Neuronal stem cell (in vitro differentiated cells): ENCODE data around the gene HIBADH.

Source experiments
- DNase-seq: peaks from one replicate; pipeline ENCODE4 v3.0.0-alpha.2; 2013; ENCODE audit warnings: low spot score
- H2AFZ ChIP-seq: one replicate; pipeline ENCODE4 v1.6.1; 2013; ENCODE audit warnings: mild to moderate bottlenecking, low read length, inconsistent platforms
- H2AK5ac ChIP-seq: 2 replicates; pipeline ENCODE4 v1.6.1; 2013; ENCODE audit warnings: low read depth, mild to moderate bottlenecking, inconsistent platforms, low read length, moderate library complexity, mixed read lengths
- H2BK120ac ChIP-seq: 2 replicates; pipeline ENCODE4 v1.6.1; 2013; ENCODE audit warnings: low read depth, mild to moderate bottlenecking, inconsistent platforms, low read length, moderate library complexity, mixed read lengths
- H2BK12ac ChIP-seq: one replicate; pipeline ENCODE4 v1.6.1; 2013; ENCODE audit warnings: low read length, inconsistent platforms
- H2BK15ac ChIP-seq: 2 replicates; pipeline ENCODE4 v1.6.1; 2013; ENCODE audit warnings: mild to moderate bottlenecking, low read length, inconsistent platforms, mixed read lengths
- H2BK5ac ChIP-seq: one replicate; pipeline ENCODE4 v1.6.1; 2013; ENCODE audit warnings: inconsistent platforms, mild to moderate bottlenecking, low read length, moderate library complexity
- H3K14ac ChIP-seq: one replicate; pipeline ENCODE4 v1.6.1; 2013; ENCODE audit warnings: low read length, inconsistent platforms
- H3K18ac ChIP-seq: 2 replicates; pipeline ENCODE4 v1.6.1; 2013; ENCODE audit warnings: low read length, inconsistent platforms
- H3K23ac ChIP-seq: 2 replicates; pipeline ENCODE4 v1.6.1; 2013; ENCODE audit warnings: low read depth, mild to moderate bottlenecking, mixed read lengths, low read length, inconsistent platforms; ENCODE audit not compliant: poor library complexity
- H3K27ac ChIP-seq: replicated peaks from 3 replicates; pipeline ENCODE4 v1.5.1; 2013; ENCODE audit warnings: low read length, inconsistent platforms
- H3K27me3 ChIP-seq, 3 experiments: 2 replicates each; pipeline ENCODE4 v1.6.1; 2013; ENCODE audit warnings: low read length in 3 of 3, mild to moderate bottlenecking in 2 of 3, inconsistent platforms in 1 of 3, low read depth in 1 of 3, mixed read lengths in 1 of 3, moderate library complexity in 1 of 3; ENCODE audit not compliant: control insufficient read depth in 3 of 3, insufficient read depth in 3 of 3
- H3K36me3 ChIP-seq, 2 donors: replicated peaks in 1 of 2; 2 replicates each; pipeline ENCODE4 v1.6.1; 2013; ENCODE audit warnings: low read length in 2 of 2; ENCODE audit not compliant: control insufficient read depth in 2 of 2, insufficient read depth in 2 of 2
- H3K4ac ChIP-seq: 2 replicates; pipeline ENCODE4 v1.6.1; 2013; ENCODE audit warnings: inconsistent platforms, mild to moderate bottlenecking, low read length, moderate library complexity
- H3K4me1 ChIP-seq, 2 donors: 1 replicate in 1 of 2; 2 replicates in 1 of 2; pipeline ENCODE4 v1.6.1; 2013; ENCODE audit warnings: low read length in 2 of 2, low read depth in 1 of 2; ENCODE audit not compliant: control insufficient read depth in 2 of 2, insufficient read depth in 1 of 2
- H3K4me2 ChIP-seq: one replicate; pipeline ENCODE4 v1.6.1; 2013; ENCODE audit warnings: mild to moderate bottlenecking, low read length, inconsistent platforms; ENCODE audit not compliant: insufficient read depth, poor library complexity, severe bottlenecking
- H3K4me3 ChIP-seq, 2 donors: 2 replicates each; pipeline ENCODE4 v1.5.1; 2013; ENCODE audit warnings: low read length in 2 of 2, mild to moderate bottlenecking in 2 of 2, inconsistent platforms in 1 of 2, moderate library complexity in 1 of 2
- H3K79me1 ChIP-seq: one replicate; pipeline ENCODE4 v1.6.1; 2013; ENCODE audit warnings: low read depth, mild to moderate bottlenecking, inconsistent platforms, low read length, moderate library complexity
- H3K9ac ChIP-seq: one replicate; pipeline ENCODE4 v1.6.1; 2013; ENCODE audit warnings: mild to moderate bottlenecking, low read depth, low read length, inconsistent platforms; ENCODE audit not compliant: poor library complexity
- H3K9me3 ChIP-seq, 2 donors: replicated peaks in 1 of 2; 2 replicates each; pipeline versions ENCODE3 to v1.6.1; 2013; ENCODE audit warnings: low read length in 2 of 2, mild to moderate bottlenecking in 2 of 2, inconsistent platforms in 1 of 2, low read depth in 1 of 2, mixed read lengths in 1 of 2, moderate library complexity in 1 of 2; ENCODE audit not compliant: control insufficient read depth in 2 of 2, insufficient read depth in 1 of 2
- H4K8ac ChIP-seq: one replicate; pipeline ENCODE4 v1.6.1; 2013; ENCODE audit warnings: low read depth, mild to moderate bottlenecking, inconsistent platforms, low read length, moderate library complexity
- H4K91ac ChIP-seq: one replicate; pipeline ENCODE4 v1.6.1; 2013; ENCODE audit warnings: low read length, low read depth, mild to moderate bottlenecking, inconsistent platforms; ENCODE audit not compliant: poor library complexity
- WGBS, 2 donors: extraction: QIAGEN DNeasy Blood & Tissue Kit; methylation state at CpG; one replicate each; pipeline ENCODE4 v1.1.7; 2013; ENCODE audit warnings: missing lambda C conversion rate in 2 of 2, mixed read lengths in 1 of 2; ENCODE audit not compliant: insufficient read length in 2 of 2, insufficient replicate concordance in 1 of 2; ENCODE audit errors: extremely low coverage in 2 of 2; 5-methylcytosine and 5-hydroxymethylcytosine counted together

Gene HIBADH

DNA sequence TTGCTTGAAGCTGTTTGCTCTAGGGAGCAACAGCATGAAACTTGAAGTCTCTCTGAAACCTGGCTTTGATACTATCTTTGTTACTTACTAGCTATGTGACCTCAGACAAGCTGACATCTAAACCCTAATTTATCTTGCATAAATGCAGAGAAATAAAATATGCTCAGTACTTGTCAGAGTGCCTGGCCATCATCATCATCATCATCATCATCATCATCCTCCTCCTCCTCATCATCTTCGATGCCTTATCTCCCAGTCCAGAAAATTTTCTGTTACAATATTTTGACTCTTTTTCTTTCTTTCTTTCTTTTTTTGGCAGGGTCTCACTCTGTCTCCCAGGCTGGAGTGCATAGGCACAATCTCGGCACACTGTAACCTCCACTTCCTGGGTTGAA is 42.5 kb upstream of the HIBADH start:
- Histone ChIP-seq H2BK5ac (no peak overlapping the region), H3K14ac (no peak overlapping the region), H3K27ac (no peak overlapping the region), H3K79me1 (no peaks in the 10 kb centered on the region), H4K8ac (no peak overlapping the region), H2BK15ac (no peak overlapping the region), H3K27me3 (peaks cover 0 to 4% (median 0%) of the 10 kb centered on the region in 3 experiments), H2BK12ac (no peak overlapping the region), H2BK120ac (no peak overlapping the region), H4K91ac (no peak overlapping the region), H2AFZ (no peak overlapping the region), H3K36me3 (no peaks in the 10 kb centered on the region), H3K4ac (no peak overlapping the region), H3K9me3 (no peaks in the 10 kb centered on the region), H3K23ac (no peak overlapping the region), H3K4me1 (no peaks in the 10 kb centered on the region), H3K9ac (no peak overlapping the region), H3K18ac (no peak overlapping the region), H3K4me2 (no peak overlapping the region), H2AK5ac (no peak overlapping the region), H3K4me3 (no peak overlapping the region)
- DNase-seq: no peak
- WGBS, 2 donors: no CpG with 5 or more reads among the region's 2 CpGs

DNA sequence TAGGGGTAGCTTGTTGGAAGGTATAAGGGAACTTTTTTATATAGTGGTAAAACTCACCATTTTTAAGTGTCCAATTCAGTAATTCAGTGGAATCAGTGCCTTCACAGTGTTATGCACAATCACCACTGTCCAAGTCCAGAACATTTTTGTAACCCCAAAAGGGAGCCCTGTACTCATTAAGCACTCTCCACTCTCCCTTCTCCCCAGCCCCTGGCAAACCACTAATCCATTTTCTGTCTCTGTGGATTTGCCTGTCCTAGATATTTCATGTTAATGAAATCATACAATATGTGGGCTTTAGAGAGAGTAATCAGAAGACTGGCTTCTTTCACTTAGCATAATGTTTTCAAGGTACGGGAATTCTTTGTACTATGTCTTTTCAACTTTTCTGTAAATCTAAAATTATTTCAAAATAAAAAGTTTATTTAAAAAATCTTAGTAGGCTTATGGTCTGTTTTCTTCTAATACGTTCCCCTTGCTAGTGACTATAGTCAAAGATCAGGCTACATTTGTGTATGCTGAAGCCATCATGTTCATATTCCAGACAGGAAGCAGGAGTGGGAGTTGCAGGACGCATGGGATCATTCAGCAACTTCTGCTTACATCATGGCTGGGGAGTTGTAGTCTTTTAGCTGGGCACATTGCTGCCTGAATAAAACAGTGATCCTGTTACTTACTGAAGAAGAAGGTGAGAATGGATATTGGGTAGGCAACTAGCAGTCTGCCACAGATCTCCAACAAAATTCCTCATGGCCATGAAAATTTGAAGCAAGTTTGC is 41.9 kb upstream of the HIBADH start:
- Histone ChIP-seq H4K91ac (no peak overlapping the region), H3K9me3 (no peaks in the 10 kb centered on the region), H3K27me3 (peaks cover 0 to 4% (median 0%) of the 10 kb centered on the region in 3 experiments), H3K23ac (no peak overlapping the region), H3K4me3 (no peak overlapping the region), H2BK120ac (no peak overlapping the region), H3K4ac (no peak overlapping the region), H3K4me1 (no peaks in the 10 kb centered on the region), H3K36me3 (no peaks in the 10 kb centered on the region), H2AK5ac (no peak overlapping the region), H4K8ac (no peak overlapping the region), H3K79me1 (no peaks in the 10 kb centered on the region), H2BK15ac (no peak overlapping the region), H2BK12ac (no peak overlapping the region), H3K4me2 (no peak overlapping the region), H3K27ac (no peak overlapping the region), H3K14ac (no peak overlapping the region), H3K18ac (no peak overlapping the region), H2BK5ac (no peak overlapping the region), H3K9ac (no peak overlapping the region), H2AFZ (no peak overlapping the region)
- no CpG with 5 or more reads among the region's 3 CpGs for WGBS, 2 donors
- DNase-seq: no peak

DNA sequence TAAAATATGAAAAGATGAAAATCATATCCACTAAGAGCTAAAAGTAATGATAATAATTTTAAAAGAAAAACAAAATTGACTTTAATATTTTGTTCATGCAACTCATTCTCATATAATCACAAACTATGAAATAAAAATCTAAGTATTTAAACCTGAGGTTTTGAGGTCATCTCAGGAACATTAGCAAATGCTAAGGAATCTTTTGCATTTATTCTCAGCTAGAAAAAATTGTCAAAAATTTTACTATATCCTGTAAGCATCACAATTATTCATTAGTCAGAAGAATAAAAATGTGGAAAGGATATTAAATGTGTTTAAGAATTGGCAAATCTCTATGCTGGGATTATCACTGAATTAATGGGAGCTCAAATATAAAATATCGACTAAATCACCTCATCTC is 40.5 kb upstream of the HIBADH start:
- Histone ChIP-seq H2BK12ac (no peak overlapping the region), H4K8ac (no peak overlapping the region), H3K23ac (no peak overlapping the region), H2AK5ac (no peak overlapping the region), H2AFZ (no peak overlapping the region), H3K36me3 (no peaks in the 10 kb centered on the region), H3K14ac (no peak overlapping the region), H3K79me1 (no peaks in the 10 kb centered on the region), H3K4me1 (no peaks in the 10 kb centered on the region), H3K27ac (no peak overlapping the region), H3K4ac (no peak overlapping the region), H2BK120ac (no peak overlapping the region), H2BK5ac (no peak overlapping the region), H3K4me2 (no peak overlapping the region), H2BK15ac (no peak overlapping the region), H3K4me3 (no peak overlapping the region), H3K9me3 (no peaks in the 10 kb centered on the region), H4K91ac (no peak overlapping the region), H3K18ac (no peak overlapping the region), H3K9ac (no peak overlapping the region), H3K27me3 (peaks cover 0 to 4% (median 0%) of the 10 kb centered on the region in 3 experiments)
- WGBS, 2 donors: no CpG with 5 or more reads among the region's 1 CpG
- DNase-seq: no peak

DNA sequence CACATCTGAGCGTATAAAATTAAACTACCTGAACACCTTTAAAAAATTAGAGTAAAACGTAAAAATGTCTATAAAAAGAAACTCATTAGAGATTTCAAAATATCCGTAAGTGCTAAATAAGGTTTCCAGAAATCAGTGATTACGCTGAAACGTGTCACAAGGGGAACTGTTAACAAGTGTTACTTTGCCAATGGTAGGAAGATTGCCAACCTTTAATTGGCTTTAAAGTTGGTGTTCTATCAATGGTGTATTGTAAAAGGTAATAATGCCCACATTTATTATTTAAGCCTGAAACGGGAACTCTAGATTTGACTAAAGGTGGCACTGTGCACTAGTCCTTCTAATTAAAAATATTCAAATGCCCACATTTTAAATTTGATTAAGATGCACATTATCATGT is 37.8 kb upstream of the HIBADH start:
- no peak overlapping the region for H2BK12ac ChIP-seq
- no peak overlapping the region for H2BK120ac ChIP-seq
- no peak overlapping the region for H2AK5ac ChIP-seq
- no peaks in the 10 kb centered on the region for H3K36me3 ChIP-seq
- no peak overlapping the region for H2BK15ac ChIP-seq
- no CpG with 5 or more reads among the region's 6 CpGs for WGBS, 2 donors
- H3K4me2 ChIP-seq: no peak overlapping the region
- H3K79me1 ChIP-seq: no peaks in the 10 kb centered on the region
- H3K9me3 ChIP-seq: no peaks in the 10 kb centered on the region
- no peak overlapping the region for H3K4ac ChIP-seq
- no peak overlapping the region for H3K27ac ChIP-seq
- H3K18ac ChIP-seq: no peak overlapping the region
- H2AFZ ChIP-seq: no peak overlapping the region
- H3K27me3 ChIP-seq: peaks cover 0 to 4% (median 0%) of the 10 kb centered on the region in 3 experiments
- H2BK5ac ChIP-seq: no peak overlapping the region
- no peak overlapping the region for H4K91ac ChIP-seq
- H3K4me3 ChIP-seq: no peak overlapping the region
- H3K23ac ChIP-seq: no peak overlapping the region
- H4K8ac ChIP-seq: no peak overlapping the region
- DNase-seq: no peak
- H3K9ac ChIP-seq: no peak overlapping the region
- no peak overlapping the region for H3K14ac ChIP-seq
- no peaks in the 10 kb centered on the region for H3K4me1 ChIP-seq
